ENCODE results near the gene PRRT2. TPM values are rescaled to one million over a fixed set of nuclear protein-coding genes. Genes with fewer than 3 reads are reported as not detected.
"Not testable (repeated sequence)": the region's sequence is repeated elsewhere in the genome, so short reads cannot be mapped to it uniquely, and the experiment has no call there.

Gene PRRT2
- total RNA-seq, 2 donors from 2014 or later, result 8.2 to 15.7 TPM

DNA sequence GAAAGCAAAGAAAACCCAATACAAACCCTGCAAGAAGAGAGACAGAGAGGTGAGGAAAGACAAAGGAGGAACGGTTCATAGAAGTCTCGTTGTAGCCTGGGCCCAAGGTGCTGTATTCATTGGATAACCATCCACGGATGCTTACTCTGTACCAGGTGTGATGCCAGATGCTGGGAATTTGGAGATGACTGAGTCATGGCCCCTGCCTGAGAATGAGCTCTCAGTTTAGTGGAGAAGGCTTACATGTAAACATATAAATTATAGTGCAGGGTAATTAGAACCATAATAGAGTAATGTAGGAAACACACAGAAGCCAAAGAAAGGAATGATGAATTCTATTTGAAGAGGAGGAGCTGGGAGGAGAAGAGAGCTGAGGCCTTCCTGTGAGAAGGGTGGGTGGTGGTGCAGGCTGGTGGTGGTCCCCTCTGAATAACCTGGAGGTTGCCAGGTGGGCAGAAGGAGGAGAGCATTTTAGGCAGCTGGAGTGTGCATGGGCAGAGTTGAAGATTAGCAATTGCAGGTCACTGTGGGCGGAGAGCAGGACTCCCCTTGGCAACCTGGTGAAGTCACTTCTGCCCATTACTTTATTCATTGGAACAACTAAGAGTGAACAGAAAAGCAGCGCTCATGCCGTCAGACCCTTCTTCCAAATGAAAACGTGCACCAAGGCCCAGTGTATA lies 41.6 kb upstream of the PRRT2 start:
- H3K27me3 ChIP-seq (ENCODE audit: control insufficient read depth, insufficient read depth, low read length, poor library complexity, severe bottlenecking), result no peaks in the 10 kb centered on the region
- no peak overlapping the region for H3K27ac Mint-ChIP-seq
- H3K9me3 ChIP-seq (ENCODE audit: control insufficient read depth, low read length), result no peaks in the 10 kb centered on the region
- no peaks in the 10 kb centered on the region for H3K4me1 ChIP-seq (ENCODE audit: control insufficient read depth, insufficient read depth, low read length)
- H3K36me3 ChIP-seq (ENCODE audit: control insufficient read depth, insufficient read depth, low read length), result no peaks in the 10 kb centered on the region
- H3K27me3 Mint-ChIP-seq (ENCODE audit: insufficient read depth), result peaks cover 2% of the 10 kb centered on the region
- no peak overlapping the region for H3K4me3 Mint-ChIP-seq
- H3K36me3 Mint-ChIP-seq (ENCODE audit: low read depth), result no peaks in the 10 kb centered on the region
- no peaks in the 10 kb centered on the region for H3K4me1 Mint-ChIP-seq
- DNase-seq, result no peak
- TF ChIP-seq, protein P1, sequence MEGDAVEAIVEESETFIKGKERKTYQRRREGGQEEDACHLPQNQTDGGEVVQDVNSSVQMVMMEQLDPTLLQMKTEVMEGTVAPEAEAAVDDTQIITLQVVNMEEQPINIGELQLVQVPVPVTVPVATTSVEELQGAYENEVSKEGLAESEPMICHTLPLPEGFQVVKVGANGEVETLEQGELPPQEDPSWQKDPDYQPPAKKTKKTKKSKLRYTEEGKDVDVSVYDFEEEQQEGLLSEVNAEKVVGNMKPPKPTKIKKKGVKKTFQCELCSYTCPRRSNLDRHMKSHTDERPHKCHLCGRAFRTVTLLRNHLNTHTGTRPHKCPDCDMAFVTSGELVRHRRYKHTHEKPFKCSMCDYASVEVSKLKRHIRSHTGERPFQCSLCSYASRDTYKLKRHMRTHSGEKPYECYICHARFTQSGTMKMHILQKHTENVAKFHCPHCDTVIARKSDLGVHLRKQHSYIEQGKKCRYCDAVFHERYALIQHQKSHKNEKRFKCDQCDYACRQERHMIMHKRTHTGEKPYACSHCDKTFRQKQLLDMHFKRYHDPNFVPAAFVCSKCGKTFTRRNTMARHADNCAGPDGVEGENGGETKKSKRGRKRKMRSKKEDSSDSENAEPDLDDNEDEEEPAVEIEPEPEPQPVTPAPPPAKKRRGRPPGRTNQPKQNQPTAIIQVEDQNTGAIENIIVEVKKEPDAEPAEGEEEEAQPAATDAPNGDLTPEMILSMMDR (conservative IDR thresholded peaks at IDR 0.05), result no peak
- H3K27ac ChIP-seq (ENCODE audit: low read depth, low read length), result no peak overlapping the region
- no peak overlapping the region for H3K9ac ChIP-seq (ENCODE audit: extremely low read depth, low read length, poor library complexity, severe bottlenecking)
- no peaks in the 10 kb centered on the region for H3K9me3 Mint-ChIP-seq
- H3K4me3 ChIP-seq (ENCODE audit: low read length), result no peak overlapping the region
- 92 to 96% methylated on average over 4 to 7 of the region's 7 CpGs for WGBS, 2 experiments (ENCODE audit: insufficient coverage in 1 of 2, insufficient read length in 1 of 2)

DNA sequence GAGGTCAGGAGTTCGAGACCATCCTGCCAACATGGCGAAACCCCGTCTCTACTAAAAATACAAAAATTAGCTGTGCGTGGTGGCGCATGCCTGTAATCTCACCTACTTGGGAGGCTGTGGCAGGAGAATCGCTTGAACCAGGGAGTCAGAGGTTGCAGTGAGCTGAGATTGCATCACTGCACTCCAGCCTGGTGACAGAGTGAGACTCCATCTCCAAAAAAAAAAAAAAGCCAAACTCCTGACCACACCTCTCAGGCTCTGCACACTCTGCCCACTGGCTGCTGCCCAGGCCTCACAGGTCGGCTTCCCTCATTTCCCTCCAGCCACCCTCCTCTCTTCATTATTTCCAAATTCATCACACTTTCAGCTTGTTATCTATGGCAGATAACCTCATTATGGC lies 39.7 kb upstream of the PRRT2 start:
- H3K4me1 ChIP-seq (ENCODE audit: control insufficient read depth, insufficient read depth, low read length); H3K27ac ChIP-seq (ENCODE audit: low read depth, low read length); H3K27ac Mint-ChIP-seq; H3K27me3 Mint-ChIP-seq (ENCODE audit: insufficient read depth); H3K36me3 Mint-ChIP-seq (ENCODE audit: low read depth); H3K27me3 ChIP-seq (ENCODE audit: control insufficient read depth, insufficient read depth, low read length, poor library complexity, severe bottlenecking); H3K9me3 ChIP-seq (ENCODE audit: control insufficient read depth, low read length); H3K9ac ChIP-seq (ENCODE audit: extremely low read depth, low read length, poor library complexity, severe bottlenecking); DNase-seq; H3K36me3 ChIP-seq (ENCODE audit: control insufficient read depth, insufficient read depth, low read length); H3K4me3 Mint-ChIP-seq; H3K4me1 Mint-ChIP-seq; H3K4me3 ChIP-seq (ENCODE audit: low read length); H3K9me3 Mint-ChIP-seq: not testable (repeated sequence)
- WGBS, 2 experiments (ENCODE audit: insufficient coverage in 1 of 2, insufficient read length in 1 of 2), result 88 to 95% methylated on average over 6 to 7 of the region's 7 CpGs

DNA sequence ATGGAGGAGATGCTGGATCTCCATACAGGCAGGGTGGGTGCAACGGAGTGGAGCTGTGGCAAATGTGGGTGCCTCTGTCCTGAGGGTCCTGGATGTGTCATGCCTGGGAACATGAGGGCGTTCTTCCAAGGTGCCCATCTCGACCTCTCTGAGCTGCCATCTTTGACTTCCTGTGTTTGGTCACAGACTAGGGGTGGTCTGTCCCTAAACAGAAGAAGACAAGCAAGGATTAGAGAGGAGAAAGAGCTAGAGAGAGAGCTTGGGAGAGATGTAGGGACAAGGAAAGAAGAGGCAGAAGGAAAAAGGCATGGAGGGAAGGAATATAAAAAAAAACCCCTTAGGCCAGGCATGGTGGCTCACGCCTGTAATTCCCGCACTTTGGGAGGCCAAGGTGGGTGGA lies 37.3 kb upstream of the PRRT2 start:
- Mint-ChIP-seq H3K27ac (no peak overlapping the region), H3K9me3 (no peaks in the 10 kb centered on the region), H3K27me3 (ENCODE audit: insufficient read depth) (peaks cover 19% of the 10 kb centered on the region), H3K36me3 (ENCODE audit: low read depth) (no peaks in the 10 kb centered on the region), H3K4me3 (no peak overlapping the region), H3K4me1 (no peaks in the 10 kb centered on the region)
- Histone ChIP-seq H3K27me3 (ENCODE audit: control insufficient read depth, insufficient read depth, low read length, poor library complexity, severe bottlenecking) (no peaks in the 10 kb centered on the region), H3K36me3 (ENCODE audit: control insufficient read depth, insufficient read depth, low read length) (no peaks in the 10 kb centered on the region), H3K9me3 (ENCODE audit: control insufficient read depth, low read length) (no peaks in the 10 kb centered on the region), H3K27ac (ENCODE audit: low read depth, low read length) (no peak overlapping the region), H3K9ac (ENCODE audit: extremely low read depth, low read length, poor library complexity, severe bottlenecking) (no peak overlapping the region), H3K4me3 (ENCODE audit: low read length) (no peak overlapping the region), H3K4me1 (ENCODE audit: control insufficient read depth, insufficient read depth, low read length) (no peaks in the 10 kb centered on the region)
- WGBS, 2 experiments (ENCODE audit: insufficient coverage in 1 of 2, insufficient read length in 1 of 2), result 88 to 100% methylated on average over 4 to 5 of the region's 5 CpGs
- no peak for DNase-seq
- TF ChIP-seq, protein P1 (conservative IDR thresholded peaks at IDR 0.05), result no peak

Data from endodermal cell (in vitro differentiated cells).